HG02798 (cell line): ENCODE data around the gene LGALS7.
"Not testable (repeated sequence)": the region's sequence is repeated elsewhere in the genome, so short reads cannot be mapped to it uniquely, and the experiment has no call there.

Experiments used
- ATAC-seq: cut with Tn5 transposase; IDR thresholded peaks from one replicate; pipeline ENCODE4 v1.9.1; 2021; ENCODE audit warnings: mild to moderate bottlenecking; ENCODE audit not compliant: unreplicated experiment, poor library complexity

LGALS7 gene

DNA sequence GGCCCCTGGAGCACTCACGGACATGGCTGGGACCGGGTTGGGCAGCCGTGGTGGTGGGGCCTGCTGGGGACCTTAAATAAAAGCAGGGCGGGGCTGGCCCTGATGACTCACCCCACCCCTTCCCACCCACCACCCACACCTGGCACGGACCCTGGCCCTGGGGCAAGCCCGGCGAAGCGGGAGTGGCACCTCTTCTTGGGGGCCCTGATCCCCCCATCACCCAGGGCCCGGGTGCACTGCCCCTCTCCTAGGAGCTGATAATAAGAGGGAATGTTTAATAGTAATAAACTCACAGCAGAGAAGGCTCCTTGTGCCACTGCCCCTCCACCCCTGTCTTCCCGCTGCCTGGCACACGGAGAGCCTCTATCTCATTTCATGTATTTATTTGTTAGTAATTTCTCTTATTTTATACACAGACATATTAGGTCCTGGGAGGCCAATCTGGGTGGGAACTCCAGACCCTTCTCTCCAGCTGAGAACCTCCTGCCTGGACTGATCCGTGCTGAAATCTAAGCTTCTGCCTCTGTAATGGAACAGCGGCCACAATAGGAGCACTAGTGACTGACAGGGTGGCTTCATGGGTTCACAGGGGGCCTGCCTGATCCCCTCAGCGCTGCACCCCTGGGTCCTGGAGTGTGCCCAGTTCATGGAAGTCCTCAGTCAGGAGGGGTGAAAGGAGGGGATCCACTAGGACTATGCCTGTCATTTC lies at the start of gene LGALS7:
LGALS7 (minus strand) TSS at position 49 of the 709 bp plus-strand sequence; CDS start at position 24, 25 bp downstream.
- no peak for ATAC-seq

DNA sequence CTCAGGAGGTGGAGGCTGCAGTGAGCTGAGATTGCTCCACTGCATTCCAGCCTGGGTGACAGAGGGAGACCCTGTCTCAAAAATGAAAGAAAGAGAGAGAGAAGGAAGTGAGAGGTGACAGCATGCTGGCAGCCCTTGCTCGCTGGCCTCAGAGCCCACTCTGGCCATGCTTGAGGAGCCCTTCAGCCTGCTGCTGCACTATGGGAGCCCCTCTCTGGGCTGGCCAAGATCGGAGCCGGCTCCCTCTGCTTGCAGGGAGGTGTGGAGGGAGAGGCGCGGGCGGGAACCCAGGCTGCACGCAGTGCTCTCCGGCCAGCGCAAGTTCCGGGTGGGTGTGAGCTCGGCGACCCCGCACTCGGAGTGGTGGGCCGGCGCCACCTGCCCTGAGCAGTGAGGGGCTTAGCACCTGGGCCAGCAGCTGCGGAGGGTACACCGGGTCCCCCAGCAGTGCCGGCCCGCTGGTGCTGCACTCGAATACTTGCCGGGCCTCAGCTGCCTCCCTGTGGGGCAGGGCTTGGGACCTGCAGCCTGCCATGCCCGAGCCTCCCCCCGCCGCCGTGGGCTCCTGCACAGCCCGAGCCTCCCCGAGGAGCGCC lies 48.0 kb upstream of the LGALS7 start:
- not testable (repeated sequence) for ATAC-seq

DNA sequence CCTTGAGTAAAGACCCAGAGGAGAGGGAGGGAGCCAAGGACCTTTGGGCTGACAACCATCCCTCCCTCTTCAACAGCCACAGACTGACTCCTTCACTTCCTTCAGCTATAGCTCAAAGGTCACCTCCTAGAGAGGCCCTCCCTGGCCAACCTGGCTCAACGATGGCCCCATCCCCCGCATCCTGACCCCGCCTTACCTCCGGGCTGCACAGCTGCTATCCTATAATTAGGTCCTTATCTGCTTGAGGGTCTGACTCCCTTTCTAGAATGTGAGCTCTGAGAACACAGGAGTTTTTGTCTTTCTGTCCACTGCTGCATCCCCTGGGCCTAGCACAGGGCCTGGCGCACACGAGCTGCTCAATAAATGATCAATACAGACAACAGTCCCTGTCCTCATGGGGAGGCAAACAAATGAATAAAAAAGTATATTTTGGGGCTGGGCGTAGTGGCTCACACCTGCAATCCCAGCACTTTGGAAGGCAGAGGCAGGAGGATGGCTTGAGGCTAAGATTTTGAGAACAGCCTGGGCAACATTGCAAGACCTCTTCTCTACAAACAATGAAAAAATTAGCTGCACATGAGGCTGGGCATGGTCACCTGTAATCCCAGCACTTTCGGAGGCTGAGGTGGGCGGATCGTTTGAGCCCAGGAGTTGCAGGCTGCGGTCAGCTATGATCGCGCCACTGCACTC lies 46.1 kb upstream of the LGALS7 start:
- ATAC-seq: no peak

DNA sequence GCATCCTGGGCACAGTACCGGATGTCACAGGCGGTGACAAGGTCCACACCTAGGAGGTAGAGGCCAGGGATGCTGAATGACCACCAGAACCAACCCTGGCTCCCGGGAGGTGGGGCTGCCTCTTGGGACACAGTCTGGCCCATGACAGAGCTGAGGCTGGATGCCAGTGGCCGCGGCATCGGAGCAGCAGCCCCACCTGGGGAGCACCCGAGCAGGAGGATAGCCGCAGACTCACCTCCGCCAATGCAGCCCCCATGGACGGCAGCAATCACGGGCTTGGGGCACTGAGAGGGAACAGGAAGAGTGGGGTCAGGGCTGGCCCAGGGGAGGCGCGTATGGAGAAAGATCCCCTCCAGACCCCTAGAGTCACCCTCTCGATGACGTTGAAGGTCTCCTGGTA lies 43.8 kb upstream of the LGALS7 start:
- ATAC-seq: no peak

DNA sequence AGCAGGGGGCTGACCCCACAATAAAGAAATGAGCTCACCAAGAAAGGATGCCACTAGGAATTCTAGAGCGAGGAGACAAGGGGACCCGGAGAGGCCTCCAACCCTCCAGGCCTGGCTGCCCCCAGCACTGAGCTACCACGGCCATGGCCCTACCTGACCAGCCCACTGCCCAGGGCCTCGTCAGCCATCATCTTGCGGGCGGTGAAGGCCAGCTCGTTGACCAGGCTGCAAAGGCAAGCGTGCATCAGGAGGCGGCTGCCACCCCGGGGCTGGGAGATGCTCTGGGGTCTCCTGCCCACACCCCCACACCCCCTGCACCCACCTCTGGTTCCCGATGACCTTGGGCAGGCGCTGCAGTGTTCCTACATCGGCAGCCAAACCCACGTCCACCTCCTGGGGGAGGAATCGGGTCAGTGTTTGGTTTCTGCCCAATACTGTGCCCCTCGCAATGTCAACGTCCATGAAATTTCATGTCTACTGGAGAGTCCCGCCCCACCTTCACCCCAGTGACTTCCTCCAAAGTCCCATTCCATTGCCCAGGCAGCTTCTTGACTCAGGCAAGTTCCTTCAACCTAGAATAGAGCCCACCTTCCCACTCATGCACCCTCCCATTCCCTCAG lies 42.9 kb upstream of the LGALS7 start:
- no peak for ATAC-seq

DNA sequence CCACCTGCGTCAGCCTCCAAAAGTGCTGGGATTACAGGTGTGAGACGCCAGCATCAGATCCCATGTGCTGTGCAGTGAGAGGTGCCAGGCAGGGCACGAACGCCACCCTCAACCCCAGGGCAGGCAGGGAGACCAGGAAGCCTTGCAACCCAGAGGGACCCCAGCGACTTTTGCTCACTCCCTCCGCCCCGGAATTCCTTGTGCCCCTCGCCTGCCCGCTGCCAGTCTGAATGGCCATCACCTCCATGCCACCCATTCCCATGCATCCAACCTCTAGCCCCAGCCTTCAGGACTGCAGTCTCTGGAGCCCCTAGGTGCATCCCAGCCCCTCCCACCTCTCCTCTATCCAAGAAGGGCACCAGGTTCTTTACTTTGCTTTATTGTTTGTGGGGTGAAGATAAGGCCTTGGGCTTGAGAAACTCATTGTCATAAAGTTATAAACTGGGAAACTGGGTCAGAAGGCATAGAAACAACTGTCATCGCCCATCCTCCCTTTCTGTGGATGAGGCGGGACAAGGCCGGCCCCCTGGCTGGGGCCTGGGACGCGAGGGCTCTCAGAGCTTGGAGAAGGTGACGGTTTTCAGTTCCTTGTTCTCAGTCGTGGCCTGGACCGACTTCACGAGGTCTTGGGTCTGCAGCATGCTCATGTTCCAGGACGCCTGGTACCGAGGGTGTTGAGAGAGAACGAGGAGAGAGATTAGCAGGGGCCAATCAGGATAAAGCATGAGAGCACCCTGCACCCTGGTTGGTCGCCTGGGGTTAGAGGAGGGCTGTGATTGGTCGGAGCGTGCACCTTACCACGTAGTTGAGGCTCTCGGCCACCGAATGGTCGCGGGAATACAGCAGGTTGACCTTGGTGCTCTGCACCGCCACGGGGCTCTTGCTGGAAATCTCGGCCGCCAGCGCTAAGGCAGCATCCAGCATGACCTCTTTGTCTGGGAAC lies 42.0 kb upstream of the LGALS7 start:
- ATAC-seq: no peak

DNA sequence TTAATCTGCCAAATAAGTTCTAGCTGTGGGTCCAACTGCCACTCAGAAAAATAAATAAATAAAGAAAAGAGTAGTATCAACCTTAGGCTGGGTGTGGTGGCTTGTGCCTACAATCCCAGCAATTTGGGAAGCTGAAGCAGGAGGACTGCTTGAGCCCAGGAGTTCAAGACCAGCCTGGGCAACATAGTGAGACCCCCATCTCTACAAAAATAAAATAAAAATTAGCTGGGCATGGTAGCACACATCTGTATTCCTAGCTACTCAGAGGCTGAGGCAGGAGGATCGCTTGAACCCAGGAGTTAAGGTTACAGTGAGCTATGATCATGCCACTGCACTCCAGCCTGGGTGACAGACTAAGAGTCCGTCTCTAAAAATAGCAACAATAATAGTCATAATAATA lies 40.6 kb upstream of the LGALS7 start:
- not testable (repeated sequence) for ATAC-seq

DNA sequence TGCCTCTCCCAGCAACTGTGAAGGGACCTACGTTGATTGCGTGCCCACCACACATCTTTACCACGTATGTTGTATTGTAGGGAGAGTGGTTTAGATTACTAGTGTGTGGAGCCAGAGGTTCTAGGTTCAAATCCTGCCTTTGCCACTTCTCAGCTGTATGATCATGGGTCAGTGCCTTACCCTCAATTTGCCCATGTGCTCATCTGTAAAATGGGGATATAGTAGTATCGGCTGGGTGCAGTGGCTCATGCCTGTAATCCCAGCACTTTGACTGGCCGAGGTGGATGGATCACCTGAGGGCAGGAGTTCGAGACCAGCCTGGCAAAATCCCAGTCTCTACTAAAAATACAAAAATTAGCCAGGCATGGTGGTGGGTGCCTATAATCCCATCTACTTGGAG lies 40.0 kb upstream of the LGALS7 start:
- no peak for ATAC-seq

DNA sequence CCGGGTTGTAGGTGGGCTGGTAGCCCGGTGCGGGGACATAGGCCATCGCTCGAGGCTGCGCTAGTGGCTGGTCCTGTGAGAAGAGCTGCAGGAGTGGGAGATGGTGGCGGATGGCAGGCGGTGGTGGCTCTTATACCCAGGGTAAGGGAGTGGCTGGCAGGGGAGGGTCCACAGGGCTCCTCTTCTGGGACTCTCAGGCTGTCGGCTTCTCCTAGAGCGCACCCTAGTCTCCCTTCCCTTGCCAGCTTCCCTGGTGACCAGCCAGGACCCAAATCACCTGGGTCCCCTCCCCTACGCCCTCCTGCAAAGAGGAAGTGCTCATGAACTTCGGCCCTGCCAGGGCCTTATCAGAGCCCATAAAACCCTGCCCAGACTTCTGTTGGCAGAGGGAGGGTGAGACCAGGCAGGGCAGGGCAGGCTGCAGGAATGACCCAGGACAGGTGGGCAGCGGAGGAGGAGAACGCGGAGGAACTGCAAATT lies 39.6 kb upstream of the LGALS7 start, which contains the start of gene LGALS4:
LGALS4 (minus strand) TSS at position 105 of the 480 bp plus-strand sequence; CDS start at position 46, 59 bp downstream.
- ATAC-seq: no peak

DNA sequence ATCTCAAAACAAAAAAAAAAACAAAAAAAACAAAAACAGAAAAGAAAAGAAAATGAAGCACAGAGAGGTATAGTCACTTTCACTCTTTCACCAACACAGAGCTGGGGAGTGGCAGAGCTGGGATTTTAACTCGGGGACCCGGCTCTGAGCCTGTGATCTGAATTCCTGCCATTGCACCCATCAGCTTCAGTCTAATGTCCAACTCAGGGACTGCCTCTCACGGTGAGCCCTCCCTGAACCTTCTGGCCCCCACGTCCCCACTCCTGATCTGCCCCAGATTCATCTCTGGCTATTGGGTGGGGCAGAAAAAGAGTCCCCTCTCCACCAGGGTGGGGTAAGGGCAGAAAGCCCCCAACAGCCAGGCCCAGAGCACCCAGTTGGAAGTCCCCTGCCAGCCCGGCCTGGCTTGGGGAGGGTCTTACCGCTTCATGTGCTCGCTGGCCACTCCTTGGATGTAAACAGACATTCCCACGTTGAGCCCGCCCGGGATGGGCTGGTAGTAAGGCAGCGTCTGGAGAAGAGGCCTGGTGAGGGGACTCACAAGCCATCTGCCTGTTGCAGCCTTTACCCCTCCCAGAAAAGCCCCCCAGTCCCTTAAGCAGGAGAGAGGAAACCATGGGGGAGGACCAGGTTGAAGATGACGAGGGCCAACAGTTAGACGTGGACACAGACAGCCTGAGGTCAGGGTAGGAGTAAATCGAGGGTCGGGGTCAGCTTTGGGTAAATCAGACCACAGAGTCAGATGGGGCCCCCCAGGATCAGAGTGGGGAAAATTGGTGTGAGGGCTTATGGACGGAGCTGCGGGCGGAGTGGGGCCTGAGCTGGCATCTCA lies 38.9 kb upstream of the LGALS7 start:
- ATAC-seq: no peak

DNA sequence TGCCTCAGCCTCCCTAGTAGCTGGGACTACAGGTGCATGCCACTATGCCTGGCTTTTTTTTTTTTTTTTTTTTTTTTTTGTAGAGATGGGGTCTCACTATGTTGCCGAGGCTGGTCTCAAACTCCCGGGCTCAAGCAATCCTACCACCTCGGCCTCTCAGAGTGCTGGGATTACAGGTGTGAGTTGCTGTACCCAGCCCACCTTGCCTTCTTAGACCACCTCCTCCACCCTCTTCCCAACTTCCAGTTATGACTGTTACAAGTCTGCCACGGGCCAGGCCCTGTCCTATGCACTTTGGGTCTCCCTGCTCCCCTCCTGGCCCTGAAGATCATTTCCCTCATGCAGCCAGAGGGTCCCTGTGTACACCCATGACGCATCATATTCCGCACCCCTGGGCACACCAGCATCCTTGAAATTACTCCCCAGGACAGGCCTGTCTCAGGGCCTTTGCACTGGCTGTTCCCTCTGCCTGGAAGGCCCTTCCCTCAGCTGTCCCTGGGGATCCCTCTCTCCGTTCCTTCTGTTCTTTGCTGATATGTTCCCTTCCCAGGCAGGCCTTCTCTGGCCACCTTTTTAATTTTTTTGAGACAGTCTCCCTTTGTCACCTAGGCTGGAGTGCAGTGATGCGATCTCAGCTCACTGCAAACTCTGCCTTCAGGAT lies 36.4 kb upstream of the LGALS7 start:
- no peak for ATAC-seq

DNA sequence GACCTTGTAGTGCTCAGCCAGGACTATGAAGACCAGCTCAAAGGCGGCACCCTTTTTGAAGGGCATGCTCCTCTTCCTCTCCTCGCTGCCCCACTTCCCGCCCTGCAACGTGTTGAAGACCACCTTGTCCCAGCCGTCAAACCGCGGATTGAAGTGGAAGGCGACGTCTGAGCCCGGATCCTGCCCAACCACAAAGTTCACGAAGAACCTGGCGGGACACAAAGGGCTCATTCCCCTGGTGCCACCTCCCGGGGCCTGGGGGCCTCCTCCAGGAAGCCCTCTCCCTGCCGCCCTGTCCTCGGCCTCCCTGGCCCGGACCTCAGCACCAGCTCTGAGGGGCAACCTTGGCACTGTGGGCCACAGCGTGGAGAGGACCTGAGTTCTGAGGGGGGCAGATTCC lies 35.4 kb upstream of the LGALS7 start:
- ATAC-seq: no peak

DNA sequence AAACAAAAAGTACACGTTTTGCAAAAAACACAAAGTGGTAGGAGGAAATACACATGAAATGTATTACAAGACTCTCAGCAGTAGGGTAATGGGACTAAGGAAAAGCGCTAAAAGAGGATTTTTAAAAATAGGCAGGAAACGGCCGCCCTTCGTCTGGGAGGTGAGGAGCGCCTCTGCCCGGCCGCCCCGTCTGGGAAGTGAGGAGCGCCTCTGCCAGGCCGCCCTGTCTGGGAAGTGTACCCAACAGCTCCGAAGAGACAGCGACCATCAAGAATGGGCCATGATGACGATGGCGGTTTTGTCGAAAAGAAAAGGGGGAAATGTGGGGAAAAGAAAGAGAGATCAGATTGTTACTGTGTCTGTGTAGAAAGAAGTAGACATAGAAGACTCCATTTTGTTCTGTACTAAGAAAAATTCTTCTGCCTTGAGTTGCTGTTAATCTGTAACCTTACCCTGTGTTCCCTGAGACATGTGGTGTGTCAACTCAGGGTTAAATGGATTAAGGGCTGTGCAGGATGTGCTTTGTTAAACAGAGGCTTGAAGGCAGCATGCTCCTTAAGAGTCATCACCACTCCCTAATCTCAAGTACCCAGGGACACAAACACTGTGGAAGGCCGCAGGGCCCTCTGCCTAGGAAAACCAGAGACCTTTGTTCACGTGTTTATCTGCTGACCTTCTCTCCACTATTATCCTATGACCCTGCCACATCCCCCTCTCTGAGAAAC lies 34.2 kb upstream of the LGALS7 start:
- not testable (repeated sequence) for ATAC-seq

DNA sequence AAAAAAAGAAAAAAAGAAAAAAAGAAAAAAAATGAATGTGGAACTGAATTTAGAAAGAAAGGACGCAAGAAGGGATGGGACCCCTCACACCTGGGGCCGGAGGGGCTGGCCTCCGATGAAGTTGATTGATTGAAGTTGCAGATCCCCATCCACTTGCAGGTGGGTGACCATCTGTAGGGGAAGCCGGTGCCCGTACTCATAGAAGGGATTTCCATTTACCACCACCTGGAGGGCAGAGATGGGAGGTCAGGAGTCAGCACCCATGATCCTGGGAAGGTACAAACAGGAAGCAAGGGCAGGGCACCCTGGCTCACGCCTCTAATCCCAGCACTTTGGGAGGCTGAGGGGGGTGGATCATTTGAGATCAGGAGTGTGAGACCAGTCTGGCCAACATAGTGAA lies 33.1 kb upstream of the LGALS7 start:
- no peak for ATAC-seq

DNA sequence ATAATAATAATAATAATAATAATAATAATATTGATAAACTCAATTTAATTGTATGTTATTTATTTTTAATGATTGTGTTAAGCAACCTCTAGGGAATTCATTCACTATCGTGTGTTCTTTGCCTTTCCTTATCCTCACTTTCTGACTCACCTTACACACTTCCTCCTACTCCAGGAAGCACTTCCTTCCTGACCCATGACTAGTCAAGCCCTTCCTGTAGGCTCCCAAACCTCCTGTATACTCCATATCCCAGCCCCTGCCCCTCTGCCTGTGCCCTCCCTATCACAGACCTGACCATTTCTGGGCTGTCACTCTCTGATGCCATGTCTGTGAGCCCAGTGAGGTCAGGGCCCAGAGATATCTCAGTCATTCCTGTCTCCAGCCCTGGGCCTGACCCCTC lies 31.9 kb upstream of the LGALS7 start:
- no peak for ATAC-seq

DNA sequence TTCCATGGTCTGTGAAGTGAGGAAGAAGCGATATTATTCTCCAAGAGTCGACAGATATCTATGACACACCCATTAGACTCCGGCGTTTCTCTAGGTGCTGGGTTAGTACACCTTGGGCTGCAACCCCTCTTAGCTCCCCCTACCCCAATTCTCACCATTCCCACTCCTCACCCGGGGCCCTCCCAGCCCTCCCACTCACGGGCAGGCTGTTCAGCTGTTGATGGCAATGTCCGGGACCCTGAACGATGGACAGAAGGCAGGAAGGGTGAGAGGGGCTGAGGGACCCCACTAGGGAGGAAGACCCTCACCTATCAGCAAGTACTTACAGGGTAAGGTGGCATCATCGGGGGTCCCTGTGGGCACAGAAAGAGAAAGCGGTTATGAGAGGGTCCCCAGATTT lies 30.2 kb upstream of the LGALS7 start:
- no peak for ATAC-seq

DNA sequence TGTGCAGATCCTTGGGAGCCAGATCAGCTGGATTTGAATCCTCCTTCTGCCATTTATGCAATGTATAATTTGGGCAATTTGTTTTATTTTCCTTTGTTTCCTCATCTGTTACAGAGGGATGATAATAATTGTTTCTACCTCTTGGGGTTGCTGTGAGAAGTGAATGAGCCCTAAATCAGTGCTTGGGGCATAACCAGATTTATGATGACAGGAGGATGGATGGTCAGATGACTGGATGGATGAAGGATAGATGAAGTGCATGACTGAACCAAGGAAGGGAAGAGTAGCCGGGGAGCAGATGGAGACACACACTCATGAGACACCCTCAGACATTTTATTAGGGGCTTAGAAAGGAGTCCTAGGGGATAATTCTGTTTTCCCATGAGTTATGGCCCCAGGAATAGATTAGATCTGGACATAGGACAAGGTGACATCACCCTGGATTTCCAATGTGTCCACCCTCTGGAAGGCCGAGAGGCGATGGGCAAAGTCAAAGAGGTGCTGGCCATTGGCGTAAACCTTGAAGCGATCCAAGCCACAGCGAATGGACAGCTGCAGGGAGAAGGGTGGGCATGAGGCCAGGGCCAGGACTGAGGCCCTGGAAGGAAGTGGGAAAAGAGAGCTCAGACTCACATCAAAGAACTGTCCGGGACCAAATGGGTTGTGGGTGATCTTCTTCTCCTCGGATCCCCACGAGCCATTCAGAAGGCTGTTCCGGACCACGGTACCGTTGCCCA lies 28.2 kb upstream of the LGALS7 start:
- ATAC-seq: no peak
